RWPE2 (cell line): Measurements from ENCODE around the gene CMIP.

Experiments
- ATAC-seq: fragments of 200-7000 bp; cut with Tn5 transposase; 3 replicates; pipeline ENCODE4 v1.9.1; 2021; ENCODE audit warnings: low read depth
- DNase-seq: peaks from one replicate; pipeline ENCODE4 v3.0.0-alpha.2; 2020; ENCODE audit warnings: low spot score
- H3K27ac ChIP-seq: fragments of 450-650 bp; 2 replicates; pipeline ENCODE4 v1.5.1; 2017; ENCODE audit warnings: mild to moderate bottlenecking; ENCODE audit not compliant: poor library complexity, severe bottlenecking
- H3K27me3 ChIP-seq: fragments of 250-450 bp; sonication (Bioruptor Pico); 2 replicates; pipeline ENCODE4 v1.5.1; 2021; ENCODE audit warnings: mild to moderate bottlenecking, moderate library complexity; ENCODE audit not compliant: insufficient read depth, poor library complexity, severe bottlenecking
- H3K36me3 ChIP-seq: fragments of 250-450 bp; sonication (Bioruptor Pico); 2 replicates; pipeline ENCODE4 v1.5.1; 2020; ENCODE audit warnings: low read depth, mild to moderate bottlenecking, moderate library complexity
- H3K4me1 ChIP-seq: fragments of 250-450 bp; sonication (Bioruptor Pico); 2 replicates; pipeline ENCODE4 v1.5.1; 2021; ENCODE audit warnings: mild to moderate bottlenecking, moderate library complexity; ENCODE audit not compliant: insufficient read depth, poor library complexity, severe bottlenecking
- H3K4me3 ChIP-seq: fragments of 250-450 bp; sonication (Bioruptor Pico); 2 replicates; pipeline ENCODE4 v1.5.1; 2021; ENCODE audit warnings: mild to moderate bottlenecking, moderate library complexity; ENCODE audit not compliant: severe bottlenecking
- H3K9me3 ChIP-seq: fragments of 250-450 bp; sonication (Bioruptor Pico); 2 replicates; pipeline ENCODE4 v1.5.1; 2021; ENCODE audit warnings: mild to moderate bottlenecking, moderate library complexity; ENCODE audit not compliant: severe bottlenecking
- TF ChIP-seq, protein P1 (sequence below): fragments of 450-650 bp; IDR thresholded peaks from one replicate; pipeline ENCODE4 v1.5.1; 2017; ENCODE audit warnings: mild to moderate bottlenecking, moderate library complexity; ENCODE audit not compliant: poor library complexity, severe bottlenecking

Gene CMIP

DNA sequence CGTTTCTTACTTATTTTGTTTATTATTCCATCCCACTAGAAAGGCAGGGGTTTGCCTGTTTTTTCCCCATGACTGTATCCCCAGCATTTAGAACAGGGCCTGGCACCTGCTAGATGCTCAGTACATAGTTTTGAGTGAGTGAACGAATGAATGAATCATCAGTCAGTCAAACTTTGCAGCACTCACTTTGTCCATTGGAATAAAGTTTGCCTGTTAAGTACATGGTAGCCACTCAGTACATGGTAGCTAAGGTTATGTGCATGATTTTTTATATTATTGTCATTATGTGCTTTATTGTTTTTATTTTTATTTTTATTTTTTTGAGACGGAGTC, 88.5 kb downstream of the CMIP start:
- Histone ChIP-seq H3K4me1 (peaks cover 49% of the 10 kb centered on the region), H3K9me3 (no peaks in the 10 kb centered on the region), H3K4me3 (no peak overlapping the region), H3K36me3 (peaks cover 23% of the 10 kb centered on the region), H3K27me3 (no peaks in the 10 kb centered on the region), H3K27ac (peak overlapping the region; percentile 98)
- DNase-seq (no peak), ATAC-seq (no peak)
- TF ChIP-seq, protein P1, sequence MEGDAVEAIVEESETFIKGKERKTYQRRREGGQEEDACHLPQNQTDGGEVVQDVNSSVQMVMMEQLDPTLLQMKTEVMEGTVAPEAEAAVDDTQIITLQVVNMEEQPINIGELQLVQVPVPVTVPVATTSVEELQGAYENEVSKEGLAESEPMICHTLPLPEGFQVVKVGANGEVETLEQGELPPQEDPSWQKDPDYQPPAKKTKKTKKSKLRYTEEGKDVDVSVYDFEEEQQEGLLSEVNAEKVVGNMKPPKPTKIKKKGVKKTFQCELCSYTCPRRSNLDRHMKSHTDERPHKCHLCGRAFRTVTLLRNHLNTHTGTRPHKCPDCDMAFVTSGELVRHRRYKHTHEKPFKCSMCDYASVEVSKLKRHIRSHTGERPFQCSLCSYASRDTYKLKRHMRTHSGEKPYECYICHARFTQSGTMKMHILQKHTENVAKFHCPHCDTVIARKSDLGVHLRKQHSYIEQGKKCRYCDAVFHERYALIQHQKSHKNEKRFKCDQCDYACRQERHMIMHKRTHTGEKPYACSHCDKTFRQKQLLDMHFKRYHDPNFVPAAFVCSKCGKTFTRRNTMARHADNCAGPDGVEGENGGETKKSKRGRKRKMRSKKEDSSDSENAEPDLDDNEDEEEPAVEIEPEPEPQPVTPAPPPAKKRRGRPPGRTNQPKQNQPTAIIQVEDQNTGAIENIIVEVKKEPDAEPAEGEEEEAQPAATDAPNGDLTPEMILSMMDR, result no peak

DNA sequence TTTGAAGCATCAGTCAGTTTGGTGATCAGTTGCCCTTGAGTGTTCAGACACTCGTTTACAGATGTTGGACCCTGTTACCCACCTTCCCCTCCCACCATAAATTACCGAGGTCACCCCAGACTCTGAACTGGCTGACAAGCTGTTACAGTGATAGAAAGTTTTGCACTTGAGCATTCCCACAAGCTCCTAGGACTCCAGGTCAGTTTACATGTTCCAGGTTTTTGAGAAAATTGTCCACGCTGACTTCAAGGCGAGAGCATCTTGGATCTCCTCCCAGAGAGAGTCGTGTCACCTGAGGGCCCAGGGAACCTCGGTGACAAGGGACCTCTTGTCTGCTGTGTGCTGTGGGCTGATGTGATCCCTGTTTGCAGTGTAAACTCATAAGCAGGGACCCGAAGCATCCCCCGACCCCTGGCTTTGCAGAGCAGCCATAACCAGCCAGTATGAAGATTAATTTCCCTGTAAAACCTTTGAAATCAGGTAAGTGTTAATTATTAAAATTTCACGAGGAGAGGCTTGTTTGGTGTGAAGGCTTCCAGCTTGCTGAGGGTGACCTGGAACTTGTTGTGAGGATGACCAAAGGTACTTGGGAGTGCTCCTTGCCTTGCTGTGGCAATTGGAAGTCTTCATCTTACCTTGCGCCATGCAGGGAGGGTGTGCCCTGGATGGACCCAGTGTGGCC, 91.2 kb downstream of the CMIP start:
- Histone ChIP-seq H3K9me3 (no peaks in the 10 kb centered on the region), H3K27me3 (no peaks in the 10 kb centered on the region), H3K4me3 (no peak overlapping the region), H3K36me3 (peaks cover 23% of the 10 kb centered on the region), H3K4me1 (peaks cover 25% of the 10 kb centered on the region), H3K27ac (no peak overlapping the region)
- ATAC-seq (no peak), DNase-seq (no peak)
- TF ChIP-seq, protein P1, result no peak

DNA sequence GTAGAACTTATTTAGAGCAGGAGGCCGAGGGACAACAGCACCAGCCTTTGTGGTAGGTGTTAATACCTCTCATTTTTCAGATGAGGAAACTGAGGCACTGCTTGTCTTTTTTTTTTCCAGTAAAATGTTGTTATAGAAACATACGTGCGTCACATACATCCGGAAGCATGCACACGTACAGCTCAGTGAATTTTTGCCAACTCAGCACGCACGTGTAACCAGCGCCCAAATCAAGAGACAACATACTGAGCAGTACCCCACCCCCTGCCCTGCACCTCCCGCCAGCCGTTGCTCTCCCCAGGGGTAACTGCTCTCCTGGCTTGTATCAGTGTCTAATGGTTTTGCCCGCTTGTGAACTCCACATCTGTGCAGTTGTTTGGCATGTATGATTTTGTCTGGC, 92.0 kb downstream of the CMIP start:
- DNase-seq (no peak), ATAC-seq (no peak)
- no peaks in the 10 kb centered on the region for H3K9me3 ChIP-seq
- peaks cover 23% of the 10 kb centered on the region for H3K36me3 ChIP-seq
- H3K4me1 ChIP-seq, result peaks cover 21% of the 10 kb centered on the region
- H3K4me3 ChIP-seq, result no peak overlapping the region
- TF ChIP-seq, protein P1, result no peak
- H3K27ac ChIP-seq, result no peak overlapping the region
- no peaks in the 10 kb centered on the region for H3K27me3 ChIP-seq

DNA sequence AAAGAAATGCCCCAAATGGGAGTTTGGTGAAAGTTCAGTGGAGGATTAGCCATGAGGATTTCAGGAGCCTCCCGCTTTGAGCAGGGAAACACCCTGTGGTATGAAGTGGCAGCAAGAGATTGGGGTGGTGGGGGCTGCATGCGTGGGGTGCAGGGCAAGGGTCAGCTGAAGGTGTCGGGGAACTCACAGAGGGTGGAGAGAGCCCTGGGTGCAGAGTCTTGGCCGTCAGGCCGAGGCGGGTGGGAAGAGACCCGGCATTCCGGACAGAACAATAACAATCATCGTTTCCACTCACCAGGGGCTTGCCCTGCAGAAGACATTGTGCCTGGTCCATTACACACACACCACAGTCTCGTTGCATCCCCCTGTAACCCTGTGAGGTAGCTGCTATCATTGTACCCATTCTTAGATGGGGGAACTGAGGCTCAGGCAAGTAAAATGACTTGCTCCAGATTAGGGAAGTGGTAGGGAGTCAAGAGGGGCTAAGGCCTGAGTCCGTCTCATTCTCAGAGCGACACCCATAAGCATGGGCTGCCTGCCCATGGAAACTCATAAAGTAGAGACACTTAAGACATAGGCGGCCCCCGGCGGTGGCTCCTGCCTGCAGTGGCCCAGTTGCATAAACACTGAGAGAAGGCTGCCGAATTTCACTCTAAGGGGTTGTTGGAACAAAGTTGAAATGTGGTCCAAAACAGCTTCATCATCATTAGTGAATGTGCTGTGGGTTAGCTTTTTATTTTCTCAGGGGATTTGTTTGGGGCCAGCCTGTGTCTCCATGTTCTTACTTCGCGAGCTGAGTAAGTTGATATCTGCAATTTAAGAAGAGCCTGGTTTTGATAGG, 93.3 kb downstream of the CMIP start:
- TF ChIP-seq, protein P1, result no peak
- peaks cover 15% of the 10 kb centered on the region for H3K36me3 ChIP-seq

More for the DNA sequence above, 93.3 kb downstream of the CMIP start:
- no peak for DNase-seq
- ATAC-seq, result no peak
- H3K27ac ChIP-seq, result no peak overlapping the region
- no peaks in the 10 kb centered on the region for H3K27me3 ChIP-seq
- no peak overlapping the region for H3K4me3 ChIP-seq
- peaks cover 15% of the 10 kb centered on the region for H3K4me1 ChIP-seq
- no peaks in the 10 kb centered on the region for H3K9me3 ChIP-seq
